GM23338 (cell line): Measurements from ENCODE around the gene TCF7L2. TPM values are rescaled to one million over a fixed set of nuclear protein-coding genes. Genes with fewer than 3 reads are reported as not detected.

Experiments
- ATAC-seq: fragments of 200-7000 bp; cut with Tn5 transposase; 3 replicates; pipeline ENCODE4 v1.9.1; 2020
- DNase-seq: peaks from one replicate; pipeline ENCODE4 v3.0.0-alpha.2; 2015; ENCODE audit warnings: low spot score
- H2AFZ ChIP-seq: fragments of 200-600 bp; sonication (generic); 2 replicates; pipeline ENCODE4 v1.8.0; 2016; ENCODE audit warnings: antibody characterized with exemption, mild to moderate bottlenecking, moderate library complexity
- H3F3A ChIP-seq: fragments of 200-600 bp; sonication (generic); replicated peaks from 2 replicates; pipeline ENCODE4 v1.8.0; 2017; ENCODE audit warnings: antibody characterized with exemption, mixed run types, low read depth
- H3K27ac ChIP-seq: fragments of 200-600 bp; sonication (generic); 2 replicates; pipeline ENCODE4 v1.6.1; 2016; ENCODE audit warnings: low read depth
- H3K27me3 ChIP-seq: fragments of 200-600 bp; sonication (generic); 2 replicates; pipeline ENCODE4 v1.8.0; 2016; ENCODE audit warnings: mild to moderate bottlenecking, mixed run types, moderate library complexity; ENCODE audit not compliant: insufficient read depth
- H3K36me3 ChIP-seq: fragments of 200-600 bp; sonication (generic); 2 replicates; pipeline ENCODE4 v1.8.0; 2016; ENCODE audit warnings: mild to moderate bottlenecking; ENCODE audit not compliant: insufficient read depth
- H3K4me1 ChIP-seq: fragments of 200-600 bp; sonication (generic); 2 replicates; pipeline ENCODE4 v1.8.0; 2016; ENCODE audit warnings: mild to moderate bottlenecking, moderate library complexity; ENCODE audit not compliant: insufficient read depth
- H3K4me2 ChIP-seq: fragments of 200-600 bp; sonication (generic); 2 replicates; pipeline ENCODE4 v1.7.1; 2017; ENCODE audit warnings: mixed run types
- H3K4me3 ChIP-seq: fragments of 200-600 bp; sonication (generic); 2 replicates; pipeline ENCODE4 v1.6.1; 2016; ENCODE audit warnings: mixed run types
- H3K79me2 ChIP-seq: fragments of 200-600 bp; sonication (generic); replicated peaks from 2 replicates; pipeline ENCODE4 v1.8.0; 2017; ENCODE audit warnings: mild to moderate bottlenecking; ENCODE audit not compliant: insufficient read depth
- H3K9me2 ChIP-seq: fragments of 200-600 bp; sonication (generic); 2 replicates; pipeline ENCODE4 v1.8.0; 2017; ENCODE audit not compliant: insufficient read depth
- H4K20me1 ChIP-seq: fragments of 200-600 bp; sonication (generic); replicated peaks from 2 replicates; pipeline ENCODE4 v1.8.0; 2017; ENCODE audit warnings: mild to moderate bottlenecking; ENCODE audit not compliant: insufficient read depth
- H3K27ac Mint-ChIP-seq: 2 replicates; pipeline ENCODE4 v1.8.0; 2020; ENCODE audit warnings: inconsistent platforms, mild to moderate bottlenecking, moderate library complexity, mixed read lengths
- H3K27me3 Mint-ChIP-seq: 3 replicates; pipeline ENCODE4 v1.8.0; 2022; ENCODE audit warnings: low read depth, mild to moderate bottlenecking, moderate library complexity, mixed read lengths, inconsistent platforms; ENCODE audit not compliant: insufficient read depth, poor library complexity
- H3K36me3 Mint-ChIP-seq: 3 replicates; pipeline ENCODE4 v1.8.0; 2021; ENCODE audit warnings: low read depth, mild to moderate bottlenecking, inconsistent platforms, moderate library complexity, mixed read lengths
- H3K4me1 Mint-ChIP-seq: 3 replicates; pipeline ENCODE4 v1.8.0; 2020; ENCODE audit warnings: mild to moderate bottlenecking, inconsistent platforms, mixed read lengths
- H3K4me3 Mint-ChIP-seq: 3 replicates; pipeline ENCODE4 v1.8.0; 2021; ENCODE audit warnings: moderate library complexity, mild to moderate bottlenecking, inconsistent platforms, mixed read lengths
- H3K9me3 Mint-ChIP-seq: 3 replicates; pipeline ENCODE4 v1.8.0; 2020; ENCODE audit warnings: moderate library complexity, mild to moderate bottlenecking, inconsistent platforms, mixed read lengths
- CTCF ChIP-seq, 2 experiments: fragments of 200-600 bp in 1 of 2; sonication (generic) in 1 of 2; conservative IDR thresholded peaks; 2 replicates each; pipeline versions ENCODE4 v1.5.1 to v1.6.1; 2016 to 2017; ENCODE audit warnings: antibody characterized with exemption in 2 of 2, low read depth in 2 of 2, mild to moderate bottlenecking in 2 of 2, moderate library complexity in 1 of 2
- EZH2 ChIP-seq: fragments of 200-600 bp; sonication (generic); IDR thresholded peaks from one replicate; pipeline ENCODE4 v1.8.0; 2017; ENCODE audit warnings: antibody characterized with exemption, mild to moderate bottlenecking, low read depth; ENCODE audit not compliant: unreplicated experiment
- EZH2phosphoT487 ChIP-seq: fragments of 200-600 bp; sonication (generic); IDR thresholded peaks from one replicate; pipeline ENCODE4 v1.8.1; 2018; ENCODE audit warnings: antibody characterized with exemption; ENCODE audit not compliant: unreplicated experiment
- NANOG ChIP-seq: IDR thresholded peaks from 2 replicates; pipeline ENCODE4 v1.6.1; 2016; ENCODE audit warnings: antibody characterized with exemption, borderline replicate concordance
- POLR2AphosphoS5 ChIP-seq: IDR thresholded peaks from 2 replicates; pipeline ENCODE4 v1.6.1; 2016; ENCODE audit warnings: antibody characterized with exemption, low read depth
- ZNF114 ChIP-seq: fragments of 250-450 bp; sonication (Bioruptor Pico); IDR thresholded peaks from 2 replicates; pipeline ENCODE4 v1.5.0; 2020; ENCODE audit warnings: mild to moderate bottlenecking, moderate library complexity
- ZNF331 ChIP-seq: fragments of 250-450 bp; sonication (Bioruptor Pico); IDR thresholded peaks from 2 replicates; pipeline ENCODE4 v1.5.0; 2020; ENCODE audit warnings: low read depth, mild to moderate bottlenecking, moderate library complexity
- ZNF462 ChIP-seq: fragments of 250-450 bp; sonication (Bioruptor Pico); IDR thresholded peaks from 2 replicates; pipeline ENCODE4 v1.5.0; 2020; ENCODE audit warnings: mild to moderate bottlenecking, moderate library complexity
- polyA plus RNA-seq: library from polyadenylated mRNA; unstranded; fragments of >200 nt; fragmentation: Nextera tagmentation; extraction: Ambion mirVana; gene quantifications from 2 replicates; pipeline ENCODE4 v1.2.1, GENCODE V29; 2016
- total RNA-seq: library from RNA; depleted of rRNA; stranded (reverse); fragments of >200 nt; shearing (Covaris generic); gene quantifications from 2 replicates; pipeline ENCODE4 v1.2.3, GENCODE V29; 2014

The TCF7L2 gene
- total and polyA plus RNA-seq, 2 experiments from 2014 or later = 32.2 to 80.8 TPM

- H3K9me2 ChIP-seq = 0 out of 2 replicates have a peak, but pooled peaks cover 4% of the 10 kb centered on the region
- H2AFZ ChIP-seq = no peak overlapping the region
- no peaks in the 10 kb centered on the region for H3K36me3 Mint-ChIP-seq
- no peaks in the 10 kb centered on the region for H3F3A ChIP-seq
- no peaks in the 10 kb centered on the region for H4K20me1 ChIP-seq
- H3K79me2 ChIP-seq = no peaks in the 10 kb centered on the region
- H3K36me3 ChIP-seq = no peaks in the 10 kb centered on the region
- H3K27me3 Mint-ChIP-seq = peaks cover 5% of the 10 kb centered on the region
- H3K9me3 Mint-ChIP-seq = no peaks in the 10 kb centered on the region
- H3K4me3 Mint-ChIP-seq = no peak overlapping the region
- H3K4me2 ChIP-seq = no peak overlapping the region
- DNase-seq (no peak), ATAC-seq (no peak)
- H3K4me1 ChIP-seq = peaks cover 27% of the 10 kb centered on the region
- H3K4me1 Mint-ChIP-seq = peaks cover 41% of the 10 kb centered on the region
- no peak for TF ChIP-seq EZH2
- no peak for TF ChIP-seq POLR2AphosphoS5
- TF ChIP-seq NANOG = no peak
- no peak for TF ChIP-seq ZNF462 (CRISPR knock-in tag)
- H3K4me3 ChIP-seq = no peak overlapping the region
- H3K27me3 ChIP-seq = no peaks in the 10 kb centered on the region
- no peak overlapping the region for H3K27ac Mint-ChIP-seq
- no peak overlapping the region for H3K27ac ChIP-seq
Observed at GRCh38 chr10:113176652-113177155, 226.7 kb downstream of the TCF7L2 start.

GRCh38 chr10:113177156-113177935 is 227.3 kb downstream of the TCF7L2 start:
- Histone ChIP-seq H3K4me1 (peaks cover 27% of the 10 kb centered on the region), H3K27me3 (no peaks in the 10 kb centered on the region), H3K27ac (0 out of 2 replicates have a peak overlapping the region, but pooled peaks have one; percentile 4), H3K4me3 (no peak overlapping the region), H3K4me2 (0 out of 2 replicates have a peak overlapping the region, but pooled peaks have one; percentile 15), H3K79me2 (no peaks in the 10 kb centered on the region), H3F3A (no peaks in the 10 kb centered on the region), H3K9me2 (0 out of 2 replicates have a peak, but pooled peaks cover 4% of the 10 kb centered on the region), H4K20me1 (no peaks in the 10 kb centered on the region), H2AFZ (no peak overlapping the region), H3K36me3 (no peaks in the 10 kb centered on the region)
- H3K27ac Mint-ChIP-seq = no peak overlapping the region
- peaks cover 5% of the 10 kb centered on the region for H3K27me3 Mint-ChIP-seq
- no peaks in the 10 kb centered on the region for H3K9me3 Mint-ChIP-seq
- DNase-seq = no peak
- ATAC-seq = peak; percentile 54
- no peak overlapping the region for H3K4me3 Mint-ChIP-seq
- H3K36me3 Mint-ChIP-seq = no peaks in the 10 kb centered on the region
- H3K4me1 Mint-ChIP-seq = peaks cover 41% of the 10 kb centered on the region
- no peak for TF ChIP-seq ZNF331 (CRISPR knock-in tag)
- no peak for TF ChIP-seq CTCF (conservative IDR thresholded peaks at IDR 0.05; ENCODE audit: low read depth in 2 of 2)
- TF ChIP-seq EZH2phosphoT487 = no peak
- TF ChIP-seq ZNF114 (CRISPR knock-in tag) = no peak
